ENCODE results near the gene SNRPA1. TPM values are rescaled to one million over a fixed set of nuclear protein-coding genes. Genes with fewer than 3 reads are reported as not detected.

The SNRPA1 gene
- total RNA-seq, 1 donor from 2014 or later = 62.4 TPM

DNA sequence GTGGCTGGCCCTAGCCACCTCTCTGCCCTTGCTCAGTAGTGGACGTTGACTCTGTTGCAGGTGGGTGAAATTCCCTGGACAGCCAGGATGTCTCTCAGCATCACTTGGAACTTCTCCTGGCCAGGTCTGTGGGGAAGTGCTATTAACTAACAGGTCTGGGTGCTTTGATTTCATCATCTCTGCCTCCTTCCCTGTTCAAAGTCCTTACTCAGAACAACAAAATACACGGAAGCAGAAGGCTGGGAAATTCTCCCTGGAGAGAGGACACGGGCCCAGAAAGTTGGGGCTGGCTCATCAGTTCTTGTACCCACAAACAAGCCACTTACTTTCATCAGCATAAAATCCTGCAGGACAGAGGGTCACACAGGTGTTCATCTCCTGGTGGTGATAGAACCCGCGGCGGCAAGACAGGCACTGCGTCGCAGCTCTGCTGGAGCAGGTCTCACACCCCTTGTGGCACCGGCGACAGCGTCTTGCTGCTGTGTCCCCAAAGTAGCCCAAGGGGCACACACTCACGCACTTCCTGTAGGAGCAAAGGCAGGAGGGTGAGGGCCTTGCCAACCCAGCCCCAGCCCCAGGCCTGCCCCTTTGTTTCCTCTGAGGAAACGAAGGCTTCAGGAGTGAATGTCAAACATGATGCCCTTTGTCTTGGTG lies 29.6 kb upstream of the SNRPA1 start:
- H3K4me3 ChIP-seq (ENCODE audit: low read depth, low read length) = no peak overlapping the region
- TF ChIP-seq, protein P1, sequence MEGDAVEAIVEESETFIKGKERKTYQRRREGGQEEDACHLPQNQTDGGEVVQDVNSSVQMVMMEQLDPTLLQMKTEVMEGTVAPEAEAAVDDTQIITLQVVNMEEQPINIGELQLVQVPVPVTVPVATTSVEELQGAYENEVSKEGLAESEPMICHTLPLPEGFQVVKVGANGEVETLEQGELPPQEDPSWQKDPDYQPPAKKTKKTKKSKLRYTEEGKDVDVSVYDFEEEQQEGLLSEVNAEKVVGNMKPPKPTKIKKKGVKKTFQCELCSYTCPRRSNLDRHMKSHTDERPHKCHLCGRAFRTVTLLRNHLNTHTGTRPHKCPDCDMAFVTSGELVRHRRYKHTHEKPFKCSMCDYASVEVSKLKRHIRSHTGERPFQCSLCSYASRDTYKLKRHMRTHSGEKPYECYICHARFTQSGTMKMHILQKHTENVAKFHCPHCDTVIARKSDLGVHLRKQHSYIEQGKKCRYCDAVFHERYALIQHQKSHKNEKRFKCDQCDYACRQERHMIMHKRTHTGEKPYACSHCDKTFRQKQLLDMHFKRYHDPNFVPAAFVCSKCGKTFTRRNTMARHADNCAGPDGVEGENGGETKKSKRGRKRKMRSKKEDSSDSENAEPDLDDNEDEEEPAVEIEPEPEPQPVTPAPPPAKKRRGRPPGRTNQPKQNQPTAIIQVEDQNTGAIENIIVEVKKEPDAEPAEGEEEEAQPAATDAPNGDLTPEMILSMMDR (conservative IDR thresholded peaks at IDR 0.05; ENCODE audit: low read depth, low read length) = no peak
- DNase-seq (ENCODE audit: low read depth) = no peak

DNA sequence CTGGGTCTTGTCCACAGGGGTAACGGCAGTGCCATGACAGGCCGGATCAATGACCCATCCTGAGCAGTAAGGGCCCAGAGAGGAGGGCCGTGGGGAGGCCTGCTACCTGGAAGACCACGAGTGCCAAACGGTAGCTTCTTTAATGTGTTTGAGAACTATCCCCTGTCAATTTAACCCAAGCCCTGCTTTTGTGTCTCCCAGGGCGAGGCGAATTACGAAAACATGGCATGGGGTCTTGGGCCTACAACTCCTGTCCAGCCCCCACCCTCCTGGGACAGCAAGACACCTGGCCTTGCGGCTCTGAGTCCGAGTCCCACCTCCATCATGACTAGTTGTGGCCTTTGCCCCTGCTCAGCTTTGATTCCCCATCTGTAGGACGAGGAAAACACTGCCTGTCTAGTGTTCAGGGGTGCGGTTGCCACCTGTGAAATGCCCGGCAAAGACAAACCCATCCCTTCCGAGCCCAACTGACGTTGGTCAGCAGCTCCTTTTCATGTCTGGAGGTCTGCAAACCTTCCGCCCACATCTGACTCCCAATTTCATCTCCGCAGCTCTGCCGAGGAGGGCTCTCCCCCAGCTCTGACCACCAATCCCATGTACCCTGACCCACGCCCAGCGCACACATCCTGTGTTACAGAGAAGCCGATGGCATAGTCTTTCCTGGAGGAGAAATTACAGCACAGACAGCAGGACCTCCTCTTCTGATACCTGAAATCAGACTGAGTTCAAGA lies 28.9 kb upstream of the SNRPA1 start:
- H3K4me3 ChIP-seq (ENCODE audit: low read depth, low read length) = no peak overlapping the region
- no peak for DNase-seq (ENCODE audit: low read depth)
- TF ChIP-seq, protein P1 (conservative IDR thresholded peaks at IDR 0.05; ENCODE audit: low read depth, low read length) = no peak

DNA sequence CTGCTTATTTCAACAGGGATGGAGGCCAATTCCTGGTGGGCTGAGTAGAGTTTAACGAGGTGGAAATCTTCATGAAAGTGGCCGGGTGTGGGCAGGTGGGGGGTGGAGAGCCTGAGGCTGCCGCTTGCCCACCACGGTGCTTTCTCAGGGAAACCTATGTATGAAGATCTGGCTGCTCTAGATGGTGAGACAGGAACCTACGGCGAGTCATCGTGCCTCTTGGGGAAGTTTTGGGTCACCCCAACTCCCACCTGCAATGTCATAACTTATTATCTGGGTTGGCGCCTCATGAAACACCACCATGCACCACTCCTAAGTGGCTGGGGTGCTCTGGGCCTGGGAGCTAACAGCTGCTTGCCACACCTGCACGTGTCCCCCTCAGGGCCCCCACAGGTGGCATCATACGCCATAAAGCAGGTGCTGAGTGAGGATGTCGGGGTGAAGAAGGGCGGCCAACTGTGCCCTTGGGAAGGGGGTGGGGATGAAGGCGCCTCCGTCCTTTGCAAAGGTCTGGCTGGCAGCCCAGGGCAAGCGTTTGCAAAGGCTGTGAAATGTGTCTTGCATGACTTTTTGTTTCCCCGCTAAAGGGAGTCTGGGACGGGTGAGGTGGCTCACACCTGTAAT lies 27.9 kb upstream of the SNRPA1 start:
- H3K4me3 ChIP-seq (ENCODE audit: low read depth, low read length) = no peak overlapping the region
- TF ChIP-seq, protein P1 (conservative IDR thresholded peaks at IDR 0.05; ENCODE audit: low read depth, low read length) = no peak
- DNase-seq (ENCODE audit: low read depth) = no peak

DNA sequence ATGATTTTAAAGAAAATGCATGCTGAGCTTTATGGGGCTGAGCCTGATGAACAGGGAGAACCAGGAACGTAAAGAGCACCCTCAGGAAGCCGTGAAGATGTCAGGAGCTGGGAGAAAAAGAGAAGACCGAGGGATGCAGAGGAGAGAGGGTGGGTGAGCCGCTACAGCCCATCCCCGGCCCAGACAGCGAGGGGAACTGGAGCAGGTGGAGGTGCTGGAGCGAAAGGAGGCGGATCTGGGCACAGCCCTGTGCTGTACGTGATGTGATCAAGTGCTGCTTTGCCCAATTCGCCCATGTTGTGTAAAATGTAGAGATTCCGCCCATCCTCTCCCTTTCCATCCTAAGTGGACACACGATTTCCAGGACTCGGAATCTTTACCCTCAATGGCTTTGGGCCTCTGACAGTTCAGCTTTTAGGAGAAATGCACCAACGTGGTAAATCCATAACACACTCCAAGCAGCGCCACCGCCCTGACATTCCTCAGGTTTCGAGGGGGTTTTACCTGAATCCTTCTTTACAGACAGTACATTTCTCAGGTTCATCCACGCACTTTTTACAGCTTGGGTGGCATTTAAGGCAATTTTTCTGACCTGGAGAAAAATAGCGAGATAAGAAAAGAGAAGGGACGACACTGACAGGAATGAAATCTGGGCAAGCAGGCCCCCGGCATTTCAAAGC lies 27.1 kb upstream of the SNRPA1 start:
- DNase-seq (ENCODE audit: low read depth) = no peak
- TF ChIP-seq, protein P1 (conservative IDR thresholded peaks at IDR 0.05; ENCODE audit: low read depth, low read length) = no peak

DNA sequence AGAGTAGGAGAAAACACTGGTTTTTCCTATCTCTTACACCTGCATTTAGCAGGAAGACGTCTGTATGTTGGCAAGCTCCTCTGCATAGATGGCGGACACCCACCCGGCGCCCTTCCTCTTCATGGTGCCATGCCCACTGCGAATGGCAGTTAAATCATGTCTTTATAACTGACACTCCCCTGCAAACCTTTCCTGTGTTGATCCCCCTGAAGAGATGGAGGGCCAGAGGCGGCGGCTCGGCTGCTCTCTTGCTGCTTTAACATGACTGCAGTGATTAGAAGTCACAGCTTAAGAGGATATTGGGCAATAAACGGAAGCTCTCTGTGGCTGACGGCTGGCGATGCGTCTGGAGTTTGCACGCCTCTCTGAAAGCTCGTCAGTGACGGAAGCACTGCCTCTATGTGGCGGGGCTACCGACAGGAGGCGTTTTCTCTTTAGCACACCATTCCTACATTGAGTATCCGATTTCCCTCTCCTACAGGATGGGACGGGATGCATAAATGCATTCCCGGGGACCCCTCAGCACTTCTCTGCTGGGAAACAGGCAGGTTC lies 25.5 kb upstream of the SNRPA1 start:
- DNase-seq (ENCODE audit: low read depth) = peak; percentile 36
- H3K4me3 ChIP-seq (ENCODE audit: low read depth, low read length) = peak overlapping the region; percentile 50
- TF ChIP-seq, protein P1 (conservative IDR thresholded peaks at IDR 0.05; ENCODE audit: low read depth, low read length) = peak; percentile 57

More for the DNA sequence above, 27.1 kb upstream of the SNRPA1 start:
- H3K4me3 ChIP-seq (ENCODE audit: low read depth, low read length) = no peak overlapping the region

DNA sequence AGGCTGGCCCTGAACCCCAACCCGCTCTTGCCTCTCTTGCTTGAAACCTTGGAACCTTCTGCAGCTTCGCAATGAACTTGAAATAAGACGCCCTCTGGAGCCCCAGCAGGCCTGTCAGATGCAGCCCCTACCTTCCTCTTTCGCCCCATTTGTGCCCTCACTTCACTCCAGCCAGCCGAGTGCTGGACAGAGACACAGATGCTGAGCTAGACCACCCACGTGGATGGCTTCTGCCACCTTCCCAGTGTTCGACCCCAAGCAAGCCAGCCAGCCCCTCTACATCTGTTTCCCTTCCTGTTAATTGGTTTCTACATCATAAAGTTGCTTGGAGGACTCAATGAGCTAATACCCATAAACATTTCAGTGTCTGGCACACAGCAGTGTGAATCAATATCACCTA lies 23.8 kb upstream of the SNRPA1 start:
- TF ChIP-seq, protein P1 (conservative IDR thresholded peaks at IDR 0.05; ENCODE audit: low read depth, low read length) = no peak
- H3K4me3 ChIP-seq (ENCODE audit: low read depth, low read length) = no peak overlapping the region
- DNase-seq (ENCODE audit: low read depth) = no peak
